OCI-LY7 (cell line): ENCODE results near the gene QDPR. TPM values are rescaled to one million over a fixed set of nuclear protein-coding genes. Genes with fewer than 3 reads are reported as not detected.

Experiments used
- BruUV-seq: library from RNA; stranded (reverse); fragments of 400-500 nt; replicated peaks from 2 replicates; lab custom pipeline; 2021; lab: Mats Ljungman, UMichigan
- CTCF ChIA-PET: fragments of 300-600 bp; sonication (Branson Sonifier 250); formaldehyde crosslinking; loops from one replicate; lab custom pipeline; 2022; ENCODE audit warnings: antibody characterized with exemption; ENCODE audit not compliant: unreplicated experiment; lab: Charles Lee
- POLR2A ChIA-PET: fragments of 300-600 bp; sonication (Branson Sonifier 250); formaldehyde crosslinking; loops from one replicate; lab custom pipeline; 2022; ENCODE audit warnings: antibody characterized with exemption; lab: Charles Lee
- DNase-seq: peaks from one replicate; pipeline ENCODE4 v3.0.0-alpha.2; 2015; ENCODE audit warnings: low spot score
- H2AFZ ChIP-seq: fragments of 200-600 bp; sonication (generic), shearing (Covaris generic); 2 replicates; pipeline ENCODE4 v1.6.1; 2014; ENCODE audit warnings: mild to moderate bottlenecking, antibody characterized with exemption, low read length, moderate library complexity
- H3K27ac ChIP-seq: fragments of 200-600 bp; sonication (generic); 2 replicates; pipeline ENCODE4 v1.5.1; 2014; ENCODE audit warnings: mixed run types, low read depth, mild to moderate bottlenecking, moderate library complexity, low read length, inconsistent platforms; ENCODE audit not compliant: poor library complexity, severe bottlenecking
- H3K36me3 ChIP-seq: fragments of 200-600 bp; sonication (generic); 2 replicates; pipeline ENCODE4 v1.6.1; 2014; ENCODE audit warnings: mild to moderate bottlenecking, antibody characterized with exemption, low read length, moderate library complexity, mixed read lengths; ENCODE audit not compliant: insufficient read depth
- H3K4me1 ChIP-seq: fragments of 200-600 bp; sonication (generic); 2 replicates; pipeline ENCODE4 v1.5.1; 2014; ENCODE audit warnings: mild to moderate bottlenecking, low read length; ENCODE audit not compliant: insufficient read depth, poor library complexity, severe bottlenecking
- H3K4me2 ChIP-seq: fragments of 200-600 bp; sonication (generic); 2 replicates; pipeline ENCODE4 v1.6.1; 2014; ENCODE audit warnings: mild to moderate bottlenecking, low read length
- H3K4me3 ChIP-seq: fragments of 200-600 bp; sonication (generic); 2 replicates; pipeline ENCODE4 v1.5.1; 2014; ENCODE audit warnings: mild to moderate bottlenecking, low read depth, low read length; ENCODE audit not compliant: poor library complexity, severe bottlenecking
- H3K79me2 ChIP-seq: fragments of 200-600 bp; sonication (generic); 2 replicates; pipeline ENCODE4 v1.6.1; 2016; ENCODE audit warnings: low read depth, mild to moderate bottlenecking, low read length, moderate library complexity, mixed read lengths; ENCODE audit not compliant: insufficient read depth
- H3K9me2 ChIP-seq: fragments of 200-600 bp; sonication (generic); 2 replicates; pipeline ENCODE4 v1.6.1; 2016; ENCODE audit warnings: mild to moderate bottlenecking, low read length, mixed read lengths; ENCODE audit not compliant: insufficient read depth
- H3K9me3 ChIP-seq: fragments of 200-600 bp; sonication (generic); 2 replicates; pipeline ENCODE4 v1.6.1; 2014; ENCODE audit warnings: mild to moderate bottlenecking, mixed run types, low read length, mixed read lengths
- H4K20me1 ChIP-seq: fragments of 200-600 bp; sonication (generic); 2 replicates; pipeline ENCODE4 v1.6.1; 2014; ENCODE audit warnings: mild to moderate bottlenecking, antibody characterized with exemption, low read length, moderate library complexity, mixed read lengths; ENCODE audit not compliant: insufficient read depth
- EZH2phosphoT487 ChIP-seq: fragments of 200-600 bp; sonication (generic); IDR thresholded peaks from 2 replicates; pipeline ENCODE4 v1.6.1; 2018; ENCODE audit warnings: low read depth, borderline replicate concordance, mild to moderate bottlenecking, mixed run types, antibody characterized with exemption, low read length, moderate library complexity, mixed read lengths
- intact Hi-C: fragments of 100-400 bp; cut with micrococcal nuclease; formaldehyde crosslinking; loops from one replicate; pipeline ENCODE4 v1.10.0; 2022; ENCODE audit not compliant: unreplicated experiment
- total RNA-seq, 2 experiments: library from RNA; depleted of rRNA in 1 of 2; stranded (reverse); fragments of >200 nt in 1 of 2; shearing (Covaris generic) in 1 of 2; gene quantifications; 2 replicates each; pipeline ENCODE4 v1.2.3, GENCODE V29; 2014 to 2022
- TF ChIP-seq, protein P1 (sequence below): fragments of 200-600 bp; sonication (generic); conservative IDR thresholded peaks from 2 replicates; pipeline ENCODE4 v1.5.1; 2014; ENCODE audit warnings: mild to moderate bottlenecking, antibody characterized with exemption, low read length, moderate library complexity, mixed read lengths

The QDPR gene
- total RNA-seq, 2 experiments from 2014 or later = 2.5 to 2.9 TPM

DNA sequence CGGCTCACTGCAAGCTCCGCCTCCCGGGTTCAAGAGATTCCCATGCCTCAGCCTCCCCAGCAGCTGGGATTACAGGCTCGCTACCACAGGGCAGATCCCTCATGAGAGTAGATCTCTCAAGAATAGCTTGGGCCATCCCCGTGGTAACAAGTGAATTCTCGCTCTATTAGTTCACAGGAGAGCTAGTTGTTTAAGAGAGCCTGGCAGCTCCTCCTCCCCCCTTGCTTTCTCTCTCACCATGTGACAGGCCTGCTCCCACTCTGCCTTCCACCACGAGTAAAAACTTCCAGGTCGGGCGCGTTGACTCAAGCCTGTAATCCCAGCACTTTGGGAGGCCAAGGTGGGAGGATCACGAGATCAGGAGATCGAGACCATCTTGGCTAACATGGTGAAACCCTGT, 34.8 kb upstream of the QDPR start:
- Histone ChIP-seq H4K20me1 (no peaks in the 10 kb centered on the region), H2AFZ (no peak overlapping the region), H3K4me2 (no peak overlapping the region), H3K79me2 (no peaks in the 10 kb centered on the region), H3K9me3 (no peaks in the 10 kb centered on the region), H3K36me3 (no peaks in the 10 kb centered on the region), H3K4me1 (no peaks in the 10 kb centered on the region), H3K9me2 (no peaks in the 10 kb centered on the region), H3K27ac (no peak overlapping the region), H3K4me3 (no peak overlapping the region)
- DNase-seq = no peak
- ChIA-PET CTCF (interaction anchor here (0.6 to 1.0 kb wide), 2 partner anchors 27 to 262 kb away, joined by 3 read pairs; no protein-coding TSS in a partner anchor), POLR2A (interaction anchor here (0.6 to 1.4 kb wide), 2 partner anchors 8 to 415 kb away, joined by 3 to 4 read pairs; no protein-coding TSS in a partner anchor)
- no TSS peak for BruUV-seq
- intact Hi-C loops = loop anchor here (5.0 kb wide), 2 partner anchors 51 to 816 kb away; no protein-coding TSS in a partner anchor
- TF ChIP-seq, protein P1, sequence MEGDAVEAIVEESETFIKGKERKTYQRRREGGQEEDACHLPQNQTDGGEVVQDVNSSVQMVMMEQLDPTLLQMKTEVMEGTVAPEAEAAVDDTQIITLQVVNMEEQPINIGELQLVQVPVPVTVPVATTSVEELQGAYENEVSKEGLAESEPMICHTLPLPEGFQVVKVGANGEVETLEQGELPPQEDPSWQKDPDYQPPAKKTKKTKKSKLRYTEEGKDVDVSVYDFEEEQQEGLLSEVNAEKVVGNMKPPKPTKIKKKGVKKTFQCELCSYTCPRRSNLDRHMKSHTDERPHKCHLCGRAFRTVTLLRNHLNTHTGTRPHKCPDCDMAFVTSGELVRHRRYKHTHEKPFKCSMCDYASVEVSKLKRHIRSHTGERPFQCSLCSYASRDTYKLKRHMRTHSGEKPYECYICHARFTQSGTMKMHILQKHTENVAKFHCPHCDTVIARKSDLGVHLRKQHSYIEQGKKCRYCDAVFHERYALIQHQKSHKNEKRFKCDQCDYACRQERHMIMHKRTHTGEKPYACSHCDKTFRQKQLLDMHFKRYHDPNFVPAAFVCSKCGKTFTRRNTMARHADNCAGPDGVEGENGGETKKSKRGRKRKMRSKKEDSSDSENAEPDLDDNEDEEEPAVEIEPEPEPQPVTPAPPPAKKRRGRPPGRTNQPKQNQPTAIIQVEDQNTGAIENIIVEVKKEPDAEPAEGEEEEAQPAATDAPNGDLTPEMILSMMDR = no peak
- no peak for TF ChIP-seq EZH2phosphoT487

DNA sequence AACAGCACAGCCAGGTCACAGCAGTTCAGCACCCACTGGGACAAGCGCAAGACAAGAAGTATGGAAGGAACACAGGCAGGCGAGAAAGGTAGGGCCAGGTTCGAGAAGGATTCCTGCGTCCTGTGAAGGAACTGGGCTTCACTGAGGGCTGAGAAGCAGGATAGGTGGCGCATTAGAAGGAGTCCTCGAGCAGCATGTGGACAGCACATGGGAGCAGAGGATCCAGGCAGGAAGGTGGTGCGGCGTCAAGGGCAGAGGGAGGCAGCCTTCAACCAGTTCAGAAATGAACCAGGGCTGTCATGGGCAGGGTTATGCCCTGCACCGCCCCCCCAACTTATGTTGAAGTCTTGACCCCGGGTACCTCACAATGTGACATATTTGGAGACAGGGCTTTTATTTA, 34.3 kb upstream of the QDPR start:
- no peaks in the 10 kb centered on the region for H3K79me2 ChIP-seq
- CTCF ChIA-PET = interaction anchor here (0.6 to 1.0 kb wide), 2 partner anchors 27 to 262 kb away, joined by 3 read pairs; no protein-coding TSS in a partner anchor
- H3K4me1 ChIP-seq = no peaks in the 10 kb centered on the region
- DNase-seq = no peak
- intact Hi-C loops = loop anchor here (5.0 kb wide), 2 partner anchors 51 to 816 kb away; no protein-coding TSS in a partner anchor
- H3K4me3 ChIP-seq = no peak overlapping the region
- no peak overlapping the region for H2AFZ ChIP-seq
- POLR2A ChIA-PET = interaction anchor here (0.8 to 1.4 kb wide), 2 partner anchors 7 to 74 kb away, joined by 3 read pairs; no protein-coding TSS in a partner anchor
- H3K27ac ChIP-seq = no peak overlapping the region
- H4K20me1 ChIP-seq = no peaks in the 10 kb centered on the region
- no peak overlapping the region for H3K4me2 ChIP-seq
- no peaks in the 10 kb centered on the region for H3K9me3 ChIP-seq
- no peaks in the 10 kb centered on the region for H3K9me2 ChIP-seq
- no TSS peak for BruUV-seq
- no peaks in the 10 kb centered on the region for H3K36me3 ChIP-seq
- no peak for TF ChIP-seq EZH2phosphoT487
- TF ChIP-seq, protein P1 = no peak
